ENCODE results near the gene OXNAD1.

The OXNAD1 gene, protein sequence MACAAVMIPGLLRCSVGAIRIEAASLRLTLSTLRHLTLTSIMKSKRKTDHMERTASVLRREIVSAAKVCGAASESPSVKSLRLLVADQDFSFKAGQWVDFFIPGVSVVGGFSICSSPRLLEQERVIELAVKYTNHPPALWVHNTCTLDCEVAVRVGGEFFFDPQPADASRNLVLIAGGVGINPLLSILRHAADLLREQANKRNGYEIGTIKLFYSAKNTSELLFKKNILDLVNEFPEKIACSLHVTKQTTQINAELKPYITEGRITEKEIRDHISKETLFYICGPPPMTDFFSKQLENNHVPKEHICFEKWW

DNA sequence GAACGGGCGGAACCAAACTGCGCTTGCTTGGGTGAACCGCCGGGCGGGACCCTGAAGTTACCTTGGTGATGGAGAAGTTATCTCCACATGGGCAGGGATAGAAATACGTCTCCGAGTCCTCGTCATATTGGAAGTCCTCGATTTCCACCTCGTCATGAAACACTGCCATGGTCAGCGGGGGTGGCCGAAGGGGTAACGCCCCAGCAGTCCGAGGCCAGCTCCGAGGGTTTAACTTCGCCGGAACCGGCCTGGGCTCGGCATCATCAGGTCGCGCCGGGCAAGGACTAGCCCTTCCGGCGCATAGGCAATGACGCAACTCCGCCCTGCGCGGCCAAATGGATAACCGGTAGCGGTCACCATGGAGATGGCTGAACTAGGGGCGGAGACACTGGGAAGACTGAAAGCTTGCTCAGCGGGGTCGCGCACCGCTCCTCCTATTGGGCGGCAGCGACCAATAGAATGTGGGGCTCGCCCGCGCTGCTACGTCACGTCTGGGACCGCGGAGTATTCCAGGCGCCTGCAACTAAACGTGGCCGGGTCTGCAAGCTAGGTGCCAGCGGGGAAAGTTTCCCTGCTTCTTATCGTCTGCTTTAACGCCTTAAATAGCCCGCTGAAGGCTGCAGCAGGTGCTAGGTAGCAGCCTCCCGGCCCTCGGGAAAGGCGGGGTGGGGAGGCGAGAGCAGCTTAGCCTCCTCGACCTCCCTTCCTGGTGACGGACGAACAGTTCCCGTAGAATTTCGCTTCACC is at the start of gene OXNAD1, which contains the start of gene DPH3:
Gene OXNAD1 (plus strand): TSS at position 505 of the 747 bp plus-strand sequence. CDS start 5,741 bp downstream, outside the sequence.
Gene DPH3 (minus strand): TSS at position 236 of the 747 bp plus-strand sequence. CDS start 67 bp downstream, at position 169.
- DNase-seq (ENCODE audit: low spot score) = peak; percentile 100

DNA sequence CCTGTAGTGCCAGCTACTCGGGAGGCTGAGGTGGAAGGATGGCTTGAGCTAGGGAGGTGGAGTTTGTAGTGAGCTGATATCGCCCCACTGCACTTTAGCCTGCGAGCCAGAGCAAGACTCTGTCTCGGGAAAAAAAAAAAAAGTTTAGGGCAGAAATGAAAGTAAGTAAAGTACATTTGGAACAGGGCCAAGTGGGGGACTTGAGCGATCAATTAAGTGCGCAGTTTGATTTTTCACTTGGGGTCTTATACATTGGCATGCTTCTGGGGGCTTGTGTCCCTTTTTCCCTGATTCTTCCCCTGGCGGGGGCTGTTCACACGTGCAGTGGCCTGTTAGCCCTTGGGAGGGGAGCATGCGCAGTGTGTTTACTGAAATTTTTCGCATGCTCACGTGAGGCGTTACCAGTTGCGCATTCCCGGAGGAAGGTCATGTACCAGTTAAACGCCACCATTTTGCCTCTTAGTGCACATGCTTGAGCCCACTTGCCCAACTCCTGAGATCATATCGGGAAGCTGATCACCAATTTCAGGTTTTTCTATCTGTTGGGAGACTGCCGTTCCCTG is 48.6 kb upstream of the OXNAD1 start:
- no peak for DNase-seq (ENCODE audit: low spot score)

DNA sequence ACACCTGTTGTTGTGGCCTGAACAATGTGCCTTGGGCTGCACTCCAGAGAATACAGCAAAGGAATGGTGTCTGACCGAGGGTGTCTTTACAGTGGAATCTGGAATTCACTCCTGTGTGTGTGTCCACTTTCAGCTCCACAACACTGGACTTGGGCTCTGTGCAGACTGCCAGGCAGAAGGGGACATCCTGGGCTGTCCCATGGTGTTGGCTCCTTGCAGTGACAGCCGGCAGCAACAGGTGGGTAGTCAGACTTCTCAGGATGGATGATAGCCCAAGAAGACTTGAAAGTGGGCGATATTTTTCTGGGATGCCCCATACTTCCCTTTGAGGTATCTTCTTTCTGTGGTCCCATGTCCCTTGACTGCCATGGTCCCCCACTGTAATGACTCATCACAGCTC is 45.2 kb upstream of the OXNAD1 start:
- DNase-seq (ENCODE audit: low spot score) = no peak

DNA sequence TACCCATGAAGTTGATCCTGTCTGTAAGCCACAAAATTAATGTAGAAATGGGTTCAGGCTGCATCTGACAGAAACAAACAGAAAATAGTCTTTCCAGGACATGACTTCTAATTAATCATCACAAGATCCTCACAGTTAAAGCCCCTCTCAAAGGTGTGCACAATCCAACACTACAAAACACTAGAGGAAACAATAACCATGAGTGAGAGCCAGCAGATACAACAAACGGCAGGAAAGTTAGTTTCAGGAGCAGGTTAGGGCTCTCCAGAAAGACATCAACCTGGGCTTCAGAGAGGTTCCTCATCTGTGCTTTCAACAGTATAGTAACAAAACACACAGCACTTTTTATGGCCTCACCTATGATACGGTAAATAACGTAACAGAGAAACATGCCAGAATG is 43.0 kb upstream of the OXNAD1 start:
- DNase-seq (ENCODE audit: low spot score) = no peak

DNA sequence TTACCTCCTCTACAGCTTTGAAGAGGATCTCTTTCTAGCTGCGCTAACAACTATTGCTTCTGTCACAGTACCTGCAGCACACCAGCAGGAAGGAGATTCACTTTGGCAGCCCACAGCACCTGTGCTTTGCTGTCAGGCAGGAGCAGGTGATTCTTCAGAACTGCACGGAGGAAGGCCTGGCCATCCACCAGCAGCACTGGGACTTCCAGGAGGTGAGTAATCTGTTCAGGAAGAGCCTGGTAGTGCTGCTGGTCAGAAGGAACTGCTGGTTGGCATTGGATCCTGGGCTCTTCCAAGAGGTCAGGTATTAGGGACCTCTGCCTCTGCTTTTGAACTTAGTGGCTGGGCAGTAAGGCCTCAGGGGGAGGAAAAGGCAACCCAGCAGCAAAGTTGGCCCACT is 42.5 kb upstream of the OXNAD1 start:
- DNase-seq (ENCODE audit: low spot score) = no peak

DNA sequence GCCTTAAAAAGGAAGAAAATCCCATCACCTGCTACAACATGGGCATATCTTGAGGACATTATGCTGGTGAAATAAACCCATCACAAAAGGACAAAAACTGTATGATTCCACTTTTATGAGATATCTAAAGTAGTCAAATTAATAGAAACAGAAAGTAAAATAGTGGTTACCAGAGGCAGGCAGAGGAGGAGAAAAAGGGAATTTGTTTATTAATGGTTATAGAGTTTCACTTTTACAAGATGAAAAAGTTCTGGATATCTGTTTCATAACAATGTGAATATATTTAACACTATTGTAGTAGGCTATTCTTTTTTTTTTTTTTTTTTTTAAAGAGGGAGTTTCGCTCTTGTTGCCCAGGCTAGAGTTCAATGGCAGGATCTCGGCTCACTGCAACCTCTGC is 40.7 kb upstream of the OXNAD1 start:
- DNase-seq (ENCODE audit: low spot score) = no peak

DNA sequence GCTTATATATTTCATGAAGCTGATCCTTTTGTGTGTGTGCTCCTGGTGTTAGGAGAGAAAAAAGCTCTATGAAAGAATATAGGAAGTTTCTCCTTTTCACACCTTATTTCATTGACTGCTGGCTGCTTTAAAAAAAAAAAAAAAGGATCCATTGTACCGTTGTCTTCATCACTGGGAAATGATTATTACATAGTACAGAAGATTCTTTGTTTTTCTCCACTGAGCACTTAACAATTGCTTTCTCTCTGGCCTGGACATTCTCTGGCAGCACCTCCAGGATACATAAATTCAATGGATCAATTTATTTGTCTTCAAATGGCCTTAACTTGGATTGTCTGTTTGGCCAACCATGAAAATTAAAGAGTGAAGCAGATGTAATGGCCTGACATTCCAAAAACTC is 37.4 kb upstream of the OXNAD1 start:
- DNase-seq (ENCODE audit: low spot score) = no peak

DNA sequence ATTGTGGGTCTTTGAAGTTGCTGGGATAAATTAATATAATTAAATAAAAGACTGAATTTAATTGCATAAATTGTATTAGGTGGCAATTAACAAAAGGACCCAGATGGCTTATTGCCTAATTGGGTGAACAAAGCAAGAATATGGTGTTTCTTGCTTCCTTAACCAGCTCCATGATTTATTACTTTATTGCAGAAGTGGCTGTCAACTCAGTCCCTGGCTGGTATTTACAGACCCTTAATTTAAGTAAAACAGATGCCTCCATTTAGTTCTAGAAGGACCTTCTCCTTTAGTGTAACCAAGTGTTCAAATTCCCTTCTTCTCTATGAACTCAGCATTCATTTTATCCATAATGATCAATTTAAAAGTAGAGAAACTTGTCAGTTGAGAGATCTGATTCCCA is 35.3 kb upstream of the OXNAD1 start:
- no peak for DNase-seq (ENCODE audit: low spot score)

DNA sequence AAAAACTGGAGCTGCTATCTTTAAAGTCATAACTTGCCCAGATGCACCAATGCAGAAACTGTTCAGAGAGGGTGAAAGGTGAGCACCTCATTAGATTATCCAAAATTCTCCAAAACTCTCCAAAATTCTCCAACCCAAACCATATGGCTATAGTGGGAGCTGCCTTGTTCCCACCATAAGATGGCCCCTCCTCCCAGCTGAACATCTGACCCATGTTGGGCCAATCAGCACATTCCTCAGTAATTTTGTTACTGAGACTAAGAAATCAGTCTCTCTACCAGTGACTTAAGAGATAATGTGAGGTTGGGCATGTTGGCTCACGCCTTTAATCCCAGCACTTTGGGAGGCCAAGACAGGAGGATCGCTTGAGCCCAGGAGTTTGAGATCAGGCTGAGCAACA is 33.0 kb upstream of the OXNAD1 start:
- no peak for DNase-seq (ENCODE audit: low spot score)

DNA sequence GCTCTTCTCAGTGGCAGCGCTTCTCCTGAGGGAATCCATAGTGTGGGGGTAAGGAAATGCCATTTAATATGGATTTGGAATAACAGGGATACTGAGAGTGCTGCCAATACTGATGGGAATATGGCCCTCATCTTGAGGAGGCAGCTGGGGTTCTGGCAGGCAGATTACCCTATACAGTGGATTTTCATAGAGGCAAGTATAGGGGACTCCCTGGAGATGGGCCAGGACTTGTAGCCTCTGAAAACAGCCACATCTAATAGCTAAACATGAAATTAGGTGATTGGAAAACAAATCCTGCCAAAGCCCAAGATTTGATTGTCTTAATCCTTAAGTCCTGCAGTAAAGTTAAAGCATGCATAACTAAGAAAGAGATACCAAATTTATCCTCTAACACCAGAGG is 31.2 kb upstream of the OXNAD1 start:
- DNase-seq (ENCODE audit: low spot score) = no peak

DNA sequence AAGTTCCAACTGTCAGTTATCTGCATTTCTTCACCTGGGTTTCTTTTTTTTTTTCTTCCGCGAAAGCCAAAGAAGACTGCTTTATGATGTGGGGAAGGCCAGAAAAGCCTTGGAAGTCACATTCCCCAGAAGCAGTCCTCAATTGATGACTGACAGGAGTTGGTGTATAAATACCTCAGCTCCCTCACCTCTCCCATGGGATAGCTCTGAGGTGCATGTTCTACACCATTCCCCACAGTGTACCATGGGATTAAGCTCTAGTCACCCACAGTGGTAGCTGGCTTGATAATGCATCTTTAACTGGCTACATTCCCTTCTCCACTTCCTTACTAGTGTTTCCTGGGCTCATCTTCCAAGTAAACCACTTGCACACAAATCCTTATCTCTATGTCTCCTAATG is 30.7 kb upstream of the OXNAD1 start:
- DNase-seq (ENCODE audit: low spot score) = no peak

DNA sequence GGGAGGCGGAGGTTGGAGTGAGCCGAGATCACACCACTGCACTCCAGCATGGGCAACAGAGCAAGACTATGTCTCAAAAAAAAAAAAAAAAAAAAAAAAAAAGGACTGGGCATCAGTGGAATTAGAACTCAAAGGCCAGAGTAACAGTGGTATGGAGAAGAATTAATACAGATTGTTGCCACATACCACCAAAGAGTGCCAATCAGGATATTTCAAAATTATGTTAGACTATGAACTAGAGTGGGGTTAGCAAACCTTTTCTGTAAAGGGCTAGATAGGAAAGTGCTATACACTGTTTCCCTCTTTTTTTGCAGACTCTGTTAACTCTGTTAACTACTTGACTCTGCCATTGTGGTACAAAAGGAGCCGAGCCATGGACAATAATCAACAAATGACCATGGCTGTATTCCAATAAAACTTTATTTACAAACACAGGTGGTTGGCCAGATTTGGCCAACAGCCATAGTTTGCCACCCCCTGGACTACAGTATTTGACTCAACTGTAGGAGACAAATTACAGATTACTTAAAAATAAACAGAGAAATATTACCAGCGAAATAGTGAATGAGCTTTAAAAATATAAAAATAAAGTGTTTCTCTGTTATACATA is 28.9 kb upstream of the OXNAD1 start:
- no peak for DNase-seq (ENCODE audit: low spot score)

DNA sequence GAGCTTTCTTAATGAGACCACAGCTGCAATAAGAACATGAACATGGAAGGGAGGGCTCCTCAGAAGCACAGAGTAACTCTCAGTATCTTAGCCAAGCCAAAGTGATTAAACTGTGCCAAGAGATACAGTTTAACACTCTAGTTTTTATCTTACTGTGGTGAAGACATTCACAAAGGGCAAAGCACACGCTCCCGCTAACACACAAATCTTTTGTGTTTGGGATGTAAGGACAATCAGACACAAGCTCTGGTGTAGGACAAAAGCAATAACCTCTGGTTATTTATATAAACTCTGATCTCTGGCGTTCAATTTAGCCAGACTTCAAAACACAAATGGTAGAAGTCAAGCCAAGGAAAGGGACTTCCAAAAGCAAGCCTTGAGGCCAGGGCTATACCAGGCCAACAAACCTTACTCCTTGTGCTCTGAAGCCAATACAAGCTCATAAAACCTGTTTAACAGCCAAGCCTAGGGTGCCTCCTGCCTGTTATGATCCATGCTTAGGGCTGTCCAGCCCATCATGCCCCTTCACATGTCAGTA is 28.1 kb upstream of the OXNAD1 start:
- DNase-seq (ENCODE audit: low spot score) = no peak

DNA sequence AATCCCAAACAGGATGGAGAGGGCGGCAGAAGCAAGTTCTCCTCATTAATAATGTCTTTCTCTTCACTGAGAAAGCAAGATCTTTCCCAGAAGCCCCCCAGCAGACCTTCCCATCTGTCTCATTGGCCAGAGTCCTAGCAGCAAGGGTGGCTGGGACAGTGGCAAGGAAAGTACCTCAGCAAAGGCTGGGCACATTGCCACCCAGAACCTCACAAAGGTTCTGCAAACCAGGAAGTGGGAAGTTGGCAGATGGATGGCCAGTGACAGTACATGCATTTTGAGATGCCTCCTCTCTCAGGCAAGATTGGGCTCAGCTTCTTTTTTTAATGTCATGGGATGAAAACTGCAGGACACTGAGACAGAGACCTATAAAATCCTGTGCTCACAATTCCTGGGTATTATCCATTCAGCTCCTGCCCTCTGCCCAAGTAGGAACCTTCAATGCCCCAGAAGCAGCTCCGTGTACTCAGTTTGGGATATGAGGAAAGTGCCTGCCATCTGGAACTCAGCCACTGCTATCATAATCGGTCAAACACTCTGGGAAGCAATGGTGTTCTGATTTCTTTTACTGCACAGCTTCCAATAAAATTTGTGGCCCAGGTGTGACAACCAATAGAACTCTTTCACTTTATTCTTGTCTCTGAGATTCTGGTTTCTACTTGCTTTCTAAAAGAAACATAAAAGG is 25.8 kb upstream of the OXNAD1 start:
- no peak for DNase-seq (ENCODE audit: low spot score)

DNA sequence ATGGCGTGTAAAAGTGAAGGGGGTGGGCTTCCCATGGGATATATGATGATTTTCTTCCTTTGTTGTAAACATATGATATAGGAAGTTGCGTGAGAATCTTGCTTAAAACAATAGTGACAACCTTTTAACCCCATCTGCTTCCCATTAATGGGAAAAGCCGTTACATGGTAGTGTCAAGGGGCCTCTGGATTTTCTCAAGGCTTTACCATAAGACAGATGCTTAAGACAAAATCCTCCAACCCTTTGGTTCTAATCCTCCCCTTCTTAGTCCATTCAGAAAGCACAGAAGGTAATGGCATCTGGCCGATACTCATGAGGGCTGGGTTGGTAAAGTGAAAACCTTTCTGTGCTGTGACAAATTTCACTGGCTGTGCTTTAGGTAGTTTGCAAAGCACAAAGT is 25.2 kb upstream of the OXNAD1 start:
- DNase-seq (ENCODE audit: low spot score) = no peak

DNA sequence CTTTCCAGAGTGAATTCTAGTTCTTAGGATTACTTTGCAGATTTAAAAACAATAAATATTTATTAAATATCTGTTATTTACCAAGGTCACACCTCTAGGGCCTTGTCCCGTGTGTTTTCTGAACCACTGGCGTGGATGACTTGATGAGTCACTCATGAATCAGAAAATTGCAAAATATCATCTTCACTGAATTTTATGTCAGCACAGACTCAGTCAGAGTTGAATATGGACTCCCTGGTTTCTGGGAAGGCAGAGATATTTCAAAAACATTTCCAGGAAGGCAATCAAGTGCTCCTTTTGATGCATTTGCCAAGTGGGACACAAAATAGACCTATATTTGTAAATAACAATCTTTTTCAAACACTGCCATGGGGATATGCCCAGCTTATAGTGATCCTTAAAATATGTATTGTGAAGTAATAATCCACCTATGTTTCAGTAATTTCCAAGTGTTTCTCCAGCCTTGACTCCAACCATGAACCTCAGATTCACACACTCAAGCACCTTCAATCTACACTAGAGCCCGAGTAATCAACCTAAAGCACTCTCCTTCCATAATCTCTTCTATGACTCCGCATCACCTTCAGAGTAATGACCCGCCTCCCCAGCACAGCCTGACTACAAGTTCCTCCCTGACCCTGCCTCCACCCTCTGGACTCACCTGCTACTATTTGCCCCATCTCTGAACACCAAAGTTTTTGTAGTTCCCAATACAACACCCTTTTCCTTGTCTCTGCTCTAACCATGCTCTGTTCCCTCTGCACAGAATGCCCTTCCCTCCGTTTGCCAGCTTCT is 24.6 kb upstream of the OXNAD1 start:
- no peak for DNase-seq (ENCODE audit: low spot score)

DNA sequence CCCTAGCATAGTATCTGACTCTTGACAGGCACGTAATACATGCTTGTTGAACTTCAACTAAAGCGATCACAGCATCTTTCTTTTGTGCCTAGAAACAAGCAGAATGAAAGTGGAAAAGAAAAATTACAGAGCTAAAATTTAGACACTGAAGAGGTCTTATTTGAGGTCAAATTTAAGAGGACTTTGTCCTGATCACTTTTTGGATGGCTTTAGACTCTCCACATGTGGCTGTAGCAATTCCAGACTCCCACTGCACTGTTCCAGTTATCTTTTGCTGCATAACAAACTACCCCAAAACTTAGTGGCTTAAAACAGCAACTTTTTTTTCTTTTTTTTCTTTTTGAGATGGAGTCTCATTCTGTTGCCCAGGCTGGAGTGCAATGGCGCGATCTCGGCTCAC is 23.8 kb upstream of the OXNAD1 start:
- no peak for DNase-seq (ENCODE audit: low spot score)

DNA sequence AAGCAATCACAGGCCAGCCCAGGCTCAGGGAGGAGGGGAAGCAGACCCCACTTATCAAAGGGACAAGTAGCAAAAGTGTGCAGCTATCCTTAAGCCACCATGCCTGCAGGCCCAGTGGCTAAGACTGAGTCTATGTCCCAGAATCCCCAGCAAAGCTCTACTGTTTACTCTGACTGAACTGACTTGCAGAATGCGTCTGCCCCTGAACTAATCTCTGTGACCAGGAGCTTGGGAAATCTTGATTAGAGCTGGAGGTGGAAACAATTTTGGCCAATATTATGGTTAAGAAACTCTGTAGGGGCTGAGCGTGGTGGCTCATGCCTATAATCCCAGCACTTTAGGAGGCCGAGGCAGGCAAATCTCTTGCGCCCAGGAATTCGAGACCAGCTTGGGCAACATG is 22.8 kb upstream of the OXNAD1 start:
- DNase-seq (ENCODE audit: low spot score) = no peak

DNA sequence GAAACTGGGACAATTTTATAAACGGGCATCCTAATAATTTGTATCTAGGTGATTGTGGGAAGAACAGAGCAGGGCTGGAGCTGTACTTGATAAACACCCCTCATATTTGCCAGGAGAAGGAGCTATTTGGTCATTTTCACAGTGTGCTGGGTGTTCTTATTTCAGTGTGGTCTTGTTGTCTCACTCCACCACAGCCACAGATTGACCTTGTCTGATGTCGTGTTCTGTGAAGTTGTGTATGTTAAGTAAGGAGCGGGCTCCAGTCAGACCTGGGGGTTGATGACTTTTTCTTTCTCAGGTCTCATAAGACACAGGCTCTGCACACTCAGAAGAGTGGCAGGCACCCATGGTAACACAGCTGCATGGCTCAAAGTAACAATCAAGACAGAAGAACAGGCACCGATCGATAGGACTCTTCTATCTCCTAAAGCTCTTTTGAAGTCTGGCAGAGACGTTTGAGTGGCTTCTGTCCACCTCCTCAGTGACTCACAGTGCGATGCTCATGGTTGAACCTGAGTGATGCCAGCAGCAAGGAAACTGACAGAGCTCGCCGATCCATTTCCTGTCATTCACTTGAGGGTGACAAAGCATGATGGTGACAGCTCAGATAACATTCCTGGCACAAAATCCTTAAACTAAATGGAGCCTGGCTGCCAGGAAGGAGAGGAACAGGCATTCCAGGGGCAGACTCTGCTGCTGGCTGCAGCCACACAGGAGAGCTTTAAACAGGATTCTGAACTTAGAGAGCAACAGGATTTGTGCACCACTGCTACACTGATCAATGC is 21.1 kb upstream of the OXNAD1 start:
- no peak for DNase-seq (ENCODE audit: low spot score)

DNA sequence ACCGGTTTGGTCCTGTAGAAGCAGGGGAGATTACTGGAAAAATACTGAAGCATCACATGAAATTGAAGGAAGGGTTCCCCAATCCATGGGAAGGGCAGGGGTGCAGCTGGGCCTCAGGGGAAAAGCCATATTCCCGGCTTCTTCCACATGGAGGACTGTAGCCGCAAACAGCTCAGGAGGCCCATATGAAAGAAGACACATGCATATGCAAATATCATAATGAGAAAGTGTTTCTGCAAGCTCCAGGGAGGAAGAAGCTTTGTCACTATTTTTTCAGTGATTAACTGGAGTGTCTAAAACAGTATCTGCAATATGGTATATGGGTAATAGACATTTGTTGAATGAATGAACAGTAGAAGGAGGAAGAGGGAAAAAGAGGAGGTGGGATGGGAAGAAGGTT is 19.4 kb upstream of the OXNAD1 start:
- no peak for DNase-seq (ENCODE audit: low spot score)
